SK-N-MC (cell line): Measurements from ENCODE around the gene ARID1A.

ENCODE experiments used
- EZH2 ChIP-seq: fragments of 200-600 bp; sonication (generic); IDR thresholded peaks from one replicate; pipeline ENCODE4 v1.6.1; 2017; ENCODE audit warnings: antibody characterized with exemption
- FOXP2 ChIP-seq: optimal IDR thresholded peaks from 2 replicates; pipeline ENCODE3; 2011; ENCODE audit warnings: mild to moderate bottlenecking, moderate library complexity; ENCODE audit not compliant: insufficient read depth; ENCODE audit errors: extremely low read length, control extremely low read depth
- POLR2AphosphoS5 ChIP-seq: IDR thresholded peaks from 2 replicates; pipeline ENCODE4 v1.6.1; 2012; ENCODE audit warnings: mild to moderate bottlenecking, low read depth, low read length, borderline replicate concordance

DNA sequence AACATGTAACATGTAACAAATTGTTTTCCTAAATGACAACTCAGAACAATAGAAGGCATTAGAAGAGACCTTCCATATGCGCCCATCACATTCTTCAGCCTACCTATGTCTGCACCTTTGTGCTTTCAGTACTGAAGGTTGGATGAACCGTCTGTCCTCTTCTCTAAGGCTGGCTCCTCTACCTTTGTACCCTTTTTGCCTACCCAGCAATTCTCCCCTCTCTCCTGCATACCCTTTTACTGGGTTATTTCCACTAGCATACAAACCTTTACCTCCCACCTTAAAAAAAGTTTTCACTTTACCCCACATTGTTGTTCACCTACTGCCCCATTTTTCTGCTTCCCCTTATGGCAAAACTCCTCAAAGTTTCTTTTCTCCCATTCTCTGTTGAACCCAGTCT lies 97.1 kb downstream of the ARID1A start:
- TF ChIP-seq EZH2 (no peak), POLR2AphosphoS5 (no peak), FOXP2 (no peak)
